ENCODE data around the gene MEPCE.

MEPCE gene

GRCh38 chr7:100465702-100466311 is 36.2 kb downstream of the MEPCE start:
- peak; percentile 27; the same call in 1 of the 2 replicates for TF ChIP-seq CTCF (IDR thresholded peaks at IDR 0.05; ENCODE audit: borderline replicate concordance, insufficient read depth, low read depth, low read length)
- H3K4me3 ChIP-seq (ENCODE audit: low read depth, low read length), result no peak overlapping the region

GRCh38 chr7:100466653-100467605 is 37.3 kb downstream of the MEPCE start:
- TF ChIP-seq CTCF (IDR thresholded peaks at IDR 0.05; ENCODE audit: borderline replicate concordance, insufficient read depth, low read depth, low read length), result no peak
- no peak overlapping the region for H3K4me3 ChIP-seq (ENCODE audit: low read depth, low read length)

- H3K4me3 ChIP-seq (ENCODE audit: low read depth, low read length), result no peak overlapping the region
- no peak for TF ChIP-seq CTCF (IDR thresholded peaks at IDR 0.05; ENCODE audit: borderline replicate concordance, insufficient read depth, low read depth, low read length)
These were observed 38.2 kb downstream of the MEPCE start for GRCh38 chr7:100467638-100468373.

GRCh38 chr7:100469227-100470044 is 39.8 kb downstream of the MEPCE start:
- peak; percentile 97 for TF ChIP-seq CTCF (IDR thresholded peaks at IDR 0.05; ENCODE audit: borderline replicate concordance, insufficient read depth, low read depth, low read length)
- H3K4me3 ChIP-seq (ENCODE audit: low read depth, low read length), result no peak overlapping the region

GRCh38 chr7:100471021-100471420 is 41.4 kb downstream of the MEPCE start:
- H3K4me3 ChIP-seq (ENCODE audit: low read depth, low read length), result no peak overlapping the region
- no peak for TF ChIP-seq CTCF (IDR thresholded peaks at IDR 0.05; ENCODE audit: borderline replicate concordance, insufficient read depth, low read depth, low read length)

DNA sequence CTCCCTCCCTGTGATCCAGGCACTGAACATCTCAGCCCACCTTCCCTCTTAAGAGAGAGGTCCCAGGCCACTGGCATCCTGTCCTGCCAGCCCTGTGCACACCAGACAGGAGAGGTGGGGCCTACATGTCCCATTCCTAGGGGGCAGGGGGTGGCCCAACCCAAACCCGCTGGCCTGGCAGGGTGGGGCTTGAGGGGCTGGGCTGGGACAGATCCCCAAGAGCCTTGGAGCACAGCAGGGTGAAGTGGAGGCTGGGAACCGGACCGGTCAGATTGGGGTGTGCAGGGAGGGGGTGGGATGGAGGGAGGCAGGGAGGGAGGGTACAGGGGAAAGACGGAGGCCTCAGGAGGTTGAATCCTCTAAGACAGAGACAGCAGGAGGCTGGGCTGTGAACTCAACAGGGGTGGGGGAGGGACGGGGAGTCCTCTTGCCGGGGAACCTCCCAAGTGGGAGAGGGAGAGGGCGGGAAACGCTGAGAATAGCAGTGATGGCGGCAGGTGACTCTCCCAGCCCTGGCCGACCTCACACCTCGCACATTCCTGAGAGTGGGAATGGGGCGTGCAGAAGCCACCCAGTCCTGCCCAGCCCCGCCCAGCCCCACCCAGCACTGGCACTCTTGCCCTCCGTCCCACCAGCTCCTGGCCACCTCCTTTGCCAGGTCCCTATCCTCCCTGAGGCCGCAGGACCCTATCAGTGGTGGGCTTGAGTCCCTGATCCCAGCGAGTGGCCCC is 42.7 kb downstream of the MEPCE start:
- H3K4me3 ChIP-seq (ENCODE audit: low read depth, low read length), result no peak overlapping the region
- no peak for TF ChIP-seq CTCF (IDR thresholded peaks at IDR 0.05; ENCODE audit: borderline replicate concordance, insufficient read depth, low read depth, low read length)
